NCI-H2227 (cell line): ENCODE data around the gene ANKRD42.
"Not testable (repeated sequence)": the region's sequence is repeated elsewhere in the genome, so short reads cannot be mapped to it uniquely, and the experiment has no call there.

Experiments
- DNase-seq: peaks from one replicate; lab custom pipeline; 2025; ENCODE audit not compliant: unreplicated experiment; lab: John Stamatoyannopoulos, UW

The ANKRD42 gene

DNA sequence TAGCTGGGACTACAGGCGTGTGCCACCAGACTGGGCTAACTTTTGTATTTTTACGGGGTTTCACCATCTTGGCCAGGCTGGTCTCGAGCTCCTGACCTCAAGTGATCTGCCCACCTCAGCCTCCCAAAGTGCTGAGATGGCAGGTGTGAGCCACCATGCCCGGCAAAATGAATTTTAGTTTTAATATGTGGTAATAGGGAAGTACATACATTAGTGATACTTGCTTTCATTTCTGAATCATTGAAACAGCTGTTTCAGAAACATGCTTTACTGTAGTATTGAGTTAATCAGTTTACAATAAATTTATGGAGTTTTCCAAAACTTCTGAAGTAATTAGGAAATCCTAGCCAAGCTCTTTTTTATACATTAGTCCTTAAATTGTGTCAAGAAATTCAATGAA, 21.0 kb upstream of the ANKRD42 start:
- no peak for DNase-seq

DNA sequence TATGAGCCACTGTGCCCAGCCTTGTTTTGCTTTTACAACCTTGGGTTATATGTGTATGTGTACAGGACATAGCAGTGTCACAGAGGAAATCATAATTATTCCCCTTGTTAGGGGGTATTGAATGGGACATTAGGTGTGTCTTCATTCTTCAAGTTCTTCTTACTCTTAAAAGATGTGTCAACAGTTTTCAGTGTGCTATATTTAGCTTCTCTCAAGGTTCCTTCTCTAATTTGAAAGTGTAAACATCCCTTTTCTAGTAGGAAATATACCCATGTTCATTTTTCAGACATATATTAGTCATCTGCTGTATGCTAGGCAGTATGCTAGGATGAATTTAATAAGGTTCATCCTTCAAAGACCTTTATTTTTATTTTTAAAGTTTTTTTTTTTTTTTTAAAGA, 19.5 kb upstream of the ANKRD42 start:
- no peak for DNase-seq

DNA sequence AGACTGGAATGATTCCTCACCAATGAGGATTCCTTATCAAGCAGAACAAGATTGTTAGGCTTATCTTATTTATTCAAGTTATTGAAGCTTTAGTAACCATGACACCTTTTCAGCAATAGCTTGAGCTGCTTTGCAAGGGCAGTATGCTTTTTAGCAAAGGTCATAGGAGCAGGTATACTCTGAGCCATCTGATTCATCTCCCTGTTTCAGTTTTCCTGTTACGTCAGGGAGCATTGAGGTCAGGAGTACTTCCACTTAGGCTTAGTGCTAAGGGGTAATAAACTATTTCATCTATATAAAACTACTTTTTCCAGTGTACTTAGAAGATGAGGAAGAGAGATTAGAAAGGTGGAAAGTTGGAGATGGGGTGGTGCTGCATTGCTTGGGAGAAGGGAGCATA, 17.7 kb upstream of the ANKRD42 start:
- no peak for DNase-seq

DNA sequence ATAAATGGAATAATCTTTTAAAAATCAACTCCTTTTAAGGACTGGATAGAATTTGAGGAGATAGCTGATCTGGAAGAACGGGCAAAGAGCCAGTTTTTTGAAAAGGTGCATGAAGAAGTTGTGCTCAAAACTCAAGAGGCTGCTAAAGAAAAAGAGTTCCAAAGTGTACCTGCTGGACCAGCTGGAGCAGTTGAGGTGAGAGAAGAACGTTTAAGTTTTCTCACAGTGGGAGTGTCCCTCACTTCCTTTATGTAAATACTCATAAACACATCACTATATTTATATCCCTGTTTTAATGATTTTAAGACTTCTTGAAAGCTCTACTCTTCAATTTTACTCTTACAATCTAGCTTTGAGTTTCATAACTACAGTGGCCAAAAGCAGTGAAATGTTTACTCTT, 11.7 kb upstream of the ANKRD42 start:
- DNase-seq, result no peak

DNA sequence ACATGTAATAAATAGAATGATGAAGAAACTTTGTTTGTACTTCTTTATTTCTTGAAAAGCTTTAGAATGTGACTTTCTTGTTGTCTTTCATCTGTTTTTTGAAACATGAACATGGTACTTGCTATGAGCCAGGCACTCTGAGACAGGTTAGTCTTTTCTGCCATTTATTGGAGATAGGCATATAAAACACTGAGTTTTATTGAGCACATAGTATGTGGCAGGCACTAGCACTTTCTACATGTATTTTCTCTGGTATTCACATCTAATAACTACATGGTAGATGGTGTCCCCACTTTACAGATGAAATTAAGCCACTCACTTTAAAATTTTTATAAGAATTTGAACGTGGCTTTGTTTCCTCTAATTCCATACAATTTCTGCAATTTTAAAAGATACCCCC, 7.7 kb upstream of the ANKRD42 start:
- DNase-seq, result no peak

DNA sequence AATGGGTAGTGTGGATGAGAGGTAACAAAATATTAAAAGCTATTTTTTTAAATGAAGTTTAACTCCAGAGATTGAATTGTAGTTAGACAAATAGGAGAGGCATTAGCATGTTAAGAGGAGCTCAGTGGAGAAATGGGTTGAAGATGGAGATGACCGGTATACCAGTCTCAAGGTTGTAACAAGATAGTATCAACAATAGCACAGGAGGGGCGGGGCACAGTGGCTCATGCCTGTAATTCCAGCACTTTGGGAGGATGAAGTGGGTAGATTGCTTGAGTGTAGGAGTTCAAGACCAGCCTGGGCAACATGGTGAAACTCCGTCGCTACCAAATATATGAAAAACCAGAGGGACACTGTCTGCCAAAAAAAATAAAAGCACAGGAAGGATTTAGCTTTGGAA, 6.0 kb upstream of the ANKRD42 start:
- no peak for DNase-seq

DNA sequence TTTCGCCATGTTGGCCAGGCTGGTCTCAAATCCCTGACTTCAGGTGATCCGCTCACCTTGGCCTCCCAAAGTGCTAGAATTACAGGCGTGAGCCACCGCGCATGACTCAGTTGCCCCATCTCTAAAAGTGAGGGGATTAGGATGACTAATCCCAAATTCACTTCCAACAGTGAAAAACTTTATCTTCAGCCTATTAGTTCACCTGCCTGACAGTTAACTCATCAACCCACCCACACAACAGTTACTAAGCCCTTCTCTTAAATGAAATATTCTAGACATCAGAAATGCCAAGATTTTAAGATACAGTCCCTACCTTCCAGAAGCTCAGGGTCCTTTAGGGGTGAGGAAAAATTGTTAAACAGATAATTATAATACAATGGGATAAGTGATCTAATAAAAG, 2.0 kb upstream of the ANKRD42 start:
- no peak for DNase-seq

DNA sequence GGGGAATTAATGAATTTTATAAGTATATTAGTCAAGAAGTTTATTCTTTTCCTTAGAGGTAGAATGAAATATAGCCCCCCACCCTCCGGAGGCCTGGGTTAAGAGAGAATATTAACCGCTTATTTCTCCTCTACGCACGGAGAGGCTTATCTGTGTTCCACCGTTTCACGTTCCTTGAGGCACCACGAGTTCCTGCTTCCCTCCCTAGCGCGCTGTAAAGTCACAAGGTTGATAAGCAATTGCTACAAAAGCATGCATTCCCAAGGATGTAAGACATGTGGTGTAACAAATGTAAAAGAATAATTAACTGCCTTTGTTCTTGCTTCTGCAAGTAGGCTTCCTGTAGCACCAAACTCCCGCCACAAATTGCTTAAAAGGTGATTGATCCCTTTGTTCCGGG, 1.5 kb upstream of the ANKRD42 start:
- no peak for DNase-seq

DNA sequence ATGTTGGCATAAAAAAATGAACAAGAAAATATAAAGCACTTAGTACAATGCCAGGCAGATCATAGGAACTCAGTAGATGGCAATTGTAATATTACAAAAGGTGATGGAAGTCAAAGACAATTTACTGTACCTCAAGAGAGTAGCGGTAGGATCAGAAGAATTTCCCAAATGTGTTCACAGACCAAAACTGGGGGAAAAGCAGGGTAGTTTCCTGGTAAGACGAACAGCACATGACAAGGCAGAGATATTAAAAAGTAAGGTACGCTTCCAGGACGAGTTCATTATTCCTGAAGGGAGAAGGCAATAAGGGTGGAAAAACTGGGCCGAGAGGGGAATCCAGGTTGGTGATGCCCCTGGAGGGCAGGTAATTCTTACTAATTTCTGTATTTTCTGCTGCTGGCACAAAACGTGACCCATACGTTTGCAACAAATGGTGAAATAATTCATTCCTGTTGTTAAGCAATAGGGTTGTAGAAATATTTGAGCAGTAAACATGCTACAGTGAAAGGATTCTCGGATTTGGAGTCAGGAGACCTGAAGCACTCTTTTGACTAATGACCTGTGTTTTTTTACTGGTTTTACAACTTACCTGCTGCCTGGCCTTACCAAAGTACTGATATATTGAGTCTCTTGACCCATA, 786 bp upstream of the ANKRD42 start:
- no peak for DNase-seq

DNA sequence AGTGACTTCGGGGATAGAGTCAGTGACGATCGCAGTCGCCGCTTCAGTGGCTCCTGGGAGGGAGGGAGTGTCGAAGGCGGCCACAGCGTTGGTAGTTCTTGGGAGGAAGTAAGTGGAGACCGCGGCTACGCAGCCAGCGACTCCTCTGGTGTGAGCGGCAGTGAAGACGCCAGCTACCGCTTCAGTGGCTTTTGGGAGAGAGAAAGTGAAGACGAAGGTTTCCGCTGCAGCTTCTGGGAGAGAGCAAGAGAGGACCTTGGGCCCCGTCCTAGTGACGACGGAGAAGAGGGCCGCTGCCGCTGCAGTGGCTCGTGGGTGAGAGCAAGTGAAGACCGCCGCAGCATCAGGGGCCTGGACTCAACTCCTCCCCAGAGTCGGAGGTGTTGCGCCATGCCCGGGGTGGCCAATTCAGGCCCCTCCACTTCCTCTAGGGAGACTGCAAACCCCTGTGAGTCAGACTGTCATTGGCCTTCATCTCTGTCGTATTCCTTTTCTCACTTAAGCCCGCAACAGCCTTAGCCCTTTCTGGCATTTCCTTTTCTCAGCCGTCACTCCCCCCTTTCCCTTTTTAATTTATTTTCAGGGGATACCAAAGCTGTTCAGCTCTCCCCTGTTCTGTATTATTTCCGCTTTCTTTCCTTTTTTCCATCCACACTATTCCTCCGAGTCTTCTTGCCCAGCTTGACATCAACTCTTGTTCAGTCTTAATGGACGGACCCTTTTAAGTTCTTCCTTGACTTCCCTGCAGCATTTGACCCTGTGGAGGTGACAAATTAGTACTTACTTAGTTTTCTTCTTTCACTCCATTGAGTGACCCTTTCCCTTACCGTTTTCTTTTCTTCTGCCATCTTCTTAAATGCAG, 1.0 kb downstream of the ANKRD42 start:
- peak; percentile 57 for DNase-seq

DNA sequence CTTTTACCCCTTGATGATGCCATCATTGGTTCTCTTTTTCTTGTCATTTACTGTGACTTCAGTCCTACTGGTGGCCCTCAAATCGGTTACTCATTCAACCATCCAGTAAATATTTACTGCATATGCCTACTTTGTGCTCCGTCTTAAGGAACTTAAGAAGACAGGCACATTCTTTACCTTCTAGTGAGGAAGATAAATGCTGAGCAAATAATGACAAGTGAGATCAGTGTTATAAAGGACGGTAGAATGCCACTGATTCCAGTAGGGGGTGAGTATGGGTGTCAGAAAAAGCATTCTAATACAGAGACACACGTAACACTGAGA, 1.6 kb downstream of the ANKRD42 start:
- no peak for DNase-seq

DNA sequence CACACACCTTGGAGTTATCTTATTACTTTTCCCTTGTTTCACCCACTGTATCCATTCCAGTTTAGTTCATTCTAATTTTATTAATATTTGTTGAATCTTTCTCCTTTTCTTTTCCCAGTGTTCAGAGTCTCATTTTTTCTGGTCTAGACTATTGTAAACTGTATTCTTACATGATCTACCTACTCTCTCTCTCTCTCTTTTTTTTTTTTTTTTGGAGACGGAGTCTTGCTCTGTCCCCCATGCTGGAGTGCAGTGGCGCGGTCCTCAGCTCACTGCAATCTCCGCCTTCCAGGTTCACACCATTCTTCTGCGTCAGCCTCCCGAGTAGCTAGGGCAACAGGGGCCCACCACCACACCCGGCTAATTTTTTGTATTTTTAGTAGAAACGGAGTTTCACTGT, 2.1 kb downstream of the ANKRD42 start:
- DNase-seq, result no peak

DNA sequence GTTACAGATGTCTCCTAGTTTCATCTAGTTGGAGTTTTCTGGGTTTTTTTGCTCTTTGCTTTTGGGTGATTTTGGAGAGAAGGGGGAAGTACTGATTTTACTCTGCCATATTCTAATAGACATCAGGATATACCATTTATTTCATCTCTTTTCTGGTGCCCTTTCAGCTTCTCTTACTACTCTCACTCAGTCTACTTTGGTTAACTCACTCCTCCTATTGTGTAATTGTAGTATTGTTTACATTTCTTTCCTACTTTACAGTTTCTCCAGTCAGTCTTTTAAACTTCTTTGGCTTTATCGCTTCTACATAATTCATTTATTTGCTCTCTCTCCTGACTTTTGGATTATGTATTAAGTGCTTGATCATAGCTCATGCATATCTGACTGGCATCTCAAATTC, 6.5 kb downstream of the ANKRD42 start:
- no peak for DNase-seq

DNA sequence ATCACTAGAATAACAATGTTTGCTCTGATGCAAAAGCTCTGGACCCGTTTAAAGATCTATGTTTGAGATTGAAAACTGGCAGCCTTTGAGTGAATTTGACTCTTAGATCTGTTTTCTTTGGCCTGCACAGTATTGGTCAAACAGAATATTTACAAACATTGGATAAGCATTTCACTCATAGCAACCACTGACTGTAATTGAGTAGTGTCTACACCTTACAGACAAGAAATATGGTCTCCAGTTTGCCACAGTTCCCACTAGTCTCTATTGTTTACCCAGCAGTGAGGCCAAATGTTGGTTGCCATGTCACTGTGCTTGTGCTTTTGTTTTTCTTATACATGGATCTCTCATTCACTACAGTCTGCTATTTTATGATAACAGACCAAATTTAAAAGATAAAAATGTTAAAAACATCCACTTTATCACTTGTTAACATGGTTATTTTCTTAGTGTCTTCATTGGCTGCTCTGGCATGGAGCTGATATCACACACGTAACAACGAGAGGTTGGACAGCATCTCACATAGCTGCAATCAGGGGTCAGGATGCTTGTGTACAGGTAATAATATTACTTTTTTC, 12.2 kb downstream of the ANKRD42 start:
- no peak for DNase-seq

DNA sequence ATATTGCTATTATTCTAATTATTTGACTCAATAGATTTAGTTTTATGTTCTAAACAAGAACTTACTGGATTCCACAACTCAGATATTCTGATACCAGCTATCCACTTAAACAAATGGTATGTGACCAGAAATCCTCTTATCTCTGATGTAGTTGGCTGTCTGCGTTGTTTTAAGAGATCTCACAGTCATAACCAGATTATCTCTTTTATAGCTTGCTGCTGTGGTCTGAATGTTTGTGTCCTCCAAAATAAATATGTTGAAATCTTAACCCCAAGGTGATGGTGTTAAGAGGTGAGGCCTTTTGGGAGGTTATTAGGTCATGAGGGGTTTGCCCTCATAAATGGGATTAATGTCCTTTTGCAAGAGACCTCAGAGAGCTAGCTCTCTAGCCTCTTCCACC, 12.7 kb downstream of the ANKRD42 start:
- DNase-seq, result no peak

DNA sequence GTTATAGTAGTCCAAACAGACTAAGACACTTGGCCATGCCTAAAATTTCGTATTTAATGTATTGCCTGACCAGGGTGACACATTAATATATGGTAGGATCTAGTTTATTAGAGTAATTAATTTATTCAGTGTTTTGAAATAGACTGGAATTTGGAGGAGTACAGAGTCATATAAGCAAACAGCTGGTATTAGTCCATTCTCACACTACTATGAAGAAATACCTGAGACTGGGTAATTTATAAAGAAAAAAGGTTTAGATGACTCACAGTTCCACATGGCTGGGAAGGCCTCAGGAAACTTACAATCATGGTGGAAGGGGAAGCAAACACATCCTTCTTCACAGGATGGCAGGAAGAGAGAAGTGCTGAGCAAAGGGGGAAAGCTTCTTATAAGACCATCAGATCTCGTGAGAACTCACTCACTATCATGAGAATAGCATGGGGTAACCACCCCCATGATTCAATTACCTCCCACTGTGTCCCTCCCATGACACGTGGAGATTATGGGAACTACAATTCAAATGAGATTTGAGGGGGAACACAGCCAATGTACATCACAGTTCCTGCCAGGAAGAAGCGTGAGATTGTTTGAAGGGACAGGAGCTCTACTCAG, 13.4 kb downstream of the ANKRD42 start:
- not testable (repeated sequence) for DNase-seq

DNA sequence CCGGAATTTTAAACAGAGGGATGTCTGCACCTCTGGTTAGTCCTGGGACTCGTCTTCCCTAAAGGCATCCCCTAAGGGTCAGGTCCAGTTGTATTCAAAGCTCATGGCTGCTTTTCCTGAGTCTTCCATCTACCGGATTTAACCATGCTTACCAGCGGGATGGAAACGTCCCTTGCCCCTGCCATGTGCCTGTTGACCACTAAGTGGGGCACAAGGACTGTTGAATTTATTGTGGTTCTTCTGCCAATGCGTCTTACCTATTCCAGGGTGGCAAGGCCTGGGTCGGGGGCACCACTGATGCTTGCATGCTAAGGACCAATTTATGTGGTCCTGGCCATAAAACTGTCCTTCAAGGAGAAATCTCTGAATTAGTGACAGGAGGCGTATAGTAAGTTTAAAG, 25.6 kb downstream of the ANKRD42 start:
- peak; percentile 5 for DNase-seq

DNA sequence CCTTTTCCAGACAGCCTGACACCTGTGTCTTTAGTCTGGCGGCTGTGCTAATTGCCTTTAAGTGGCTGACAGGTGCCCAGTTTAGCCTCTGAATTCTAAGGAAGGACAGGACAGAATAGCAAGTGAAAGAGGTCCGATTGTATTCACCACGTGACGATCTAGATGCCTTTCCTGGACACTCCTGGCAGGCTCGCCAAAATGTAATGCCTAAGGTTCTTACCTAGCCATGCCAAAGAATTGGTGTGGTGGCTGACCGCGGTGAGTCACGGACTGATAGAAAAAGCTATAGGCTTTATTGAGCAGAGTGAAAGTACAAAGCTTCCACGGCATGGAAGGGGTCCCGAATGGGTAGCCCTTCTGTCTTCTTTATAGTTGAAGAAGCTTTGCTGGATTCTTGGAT, 26.7 kb downstream of the ANKRD42 start:
- no peak for DNase-seq

DNA sequence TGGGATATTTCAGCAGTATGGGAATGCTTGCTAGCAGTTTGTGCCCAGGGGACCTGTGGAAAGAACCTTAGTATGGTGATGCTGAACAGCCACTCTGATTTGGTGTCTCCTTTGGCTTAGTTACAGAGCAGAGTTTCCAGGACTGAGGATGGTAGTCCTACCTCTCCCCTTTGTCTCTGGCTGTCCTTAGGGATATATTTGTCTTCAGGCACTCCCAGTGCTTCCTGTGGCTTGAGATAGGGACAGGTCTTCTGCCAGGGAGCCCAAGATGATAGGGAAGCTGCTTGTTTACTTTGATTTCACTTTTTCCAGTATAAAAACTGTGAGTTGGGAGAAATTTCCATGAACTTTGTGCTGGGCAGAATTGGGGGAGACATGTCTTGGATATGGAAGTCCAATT, 28.2 kb downstream of the ANKRD42 start:
- DNase-seq, result no peak

DNA sequence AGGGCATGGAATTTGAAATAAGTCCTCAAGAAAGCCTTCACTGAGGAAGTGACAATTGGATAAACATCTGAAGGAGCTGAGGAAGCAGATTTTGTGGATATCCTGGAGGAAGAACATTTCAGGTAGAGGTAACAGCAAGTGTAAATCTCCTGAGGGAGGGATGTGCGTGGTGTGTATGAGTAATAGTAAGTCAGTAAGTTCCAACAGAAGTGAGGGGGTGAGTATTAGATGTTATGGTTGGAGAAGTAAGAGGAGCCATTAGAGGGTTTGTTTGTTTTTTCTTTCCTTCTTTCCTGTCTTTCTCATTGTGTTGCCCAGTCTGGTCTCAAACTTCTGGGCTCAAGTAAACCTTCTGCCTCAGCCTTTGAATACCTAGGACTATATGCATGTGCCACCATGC, 29.0 kb downstream of the ANKRD42 start:
- DNase-seq, result no peak

DNA sequence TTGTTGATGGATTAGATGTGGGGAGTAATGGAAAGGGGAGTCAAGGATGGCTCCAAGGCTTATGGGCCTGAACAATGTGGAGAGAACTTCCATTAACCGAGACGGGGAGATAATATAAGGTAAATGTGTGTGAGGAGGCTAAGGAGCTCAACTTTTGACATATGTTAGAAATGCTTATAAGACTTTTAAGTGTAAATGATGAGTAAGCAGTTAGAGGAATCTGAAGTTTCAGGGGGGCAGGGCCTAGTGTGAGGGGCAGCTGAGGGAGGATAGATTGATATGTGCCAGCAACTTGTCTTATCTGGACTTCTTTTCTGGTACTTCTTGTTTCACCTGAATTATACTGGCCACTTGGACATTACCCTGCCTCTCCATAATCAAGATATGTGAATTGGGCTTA, 29.9 kb downstream of the ANKRD42 start:
- no peak for DNase-seq

DNA sequence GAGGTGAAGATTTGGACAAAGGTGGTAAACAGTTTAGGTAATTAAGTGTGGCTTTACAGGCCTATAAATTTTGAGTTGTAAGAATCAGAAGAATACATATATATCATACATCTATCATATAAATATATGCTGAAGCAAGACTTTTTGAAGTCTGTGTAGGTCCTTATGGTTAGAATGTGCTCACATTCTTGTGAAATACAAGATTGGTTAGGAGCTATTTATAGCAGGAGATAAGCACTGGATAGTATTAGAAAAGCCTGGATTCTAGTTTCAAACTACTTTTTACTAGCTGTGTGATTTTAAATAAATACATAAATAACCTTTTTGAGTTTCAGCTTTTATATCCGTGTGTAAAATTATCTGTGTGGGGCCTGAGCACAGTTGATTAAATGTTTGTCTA, 42.3 kb downstream of the ANKRD42 start:
- DNase-seq, result no peak
